ENCODE data around the gene KLHL29. TPM values are rescaled to one million over a fixed set of nuclear protein-coding genes. Genes with fewer than 3 reads are reported as not detected.

Gene KLHL29
- total RNA-seq, 1 experiment from 2014 or later, result 6.4 TPM

- in situ Hi-C loops (cut with HindIII; ENCODE audit: low pct_unique_long_range_greater_than_20kb, low sequenced_read_pairs), result no loop called here
- DNase-seq (ENCODE audit: low read depth, low spot score), result no peak
Measured at GRCh38 chr2:23523373-23524260, 138.6 kb downstream of the KLHL29 start.

DNA sequence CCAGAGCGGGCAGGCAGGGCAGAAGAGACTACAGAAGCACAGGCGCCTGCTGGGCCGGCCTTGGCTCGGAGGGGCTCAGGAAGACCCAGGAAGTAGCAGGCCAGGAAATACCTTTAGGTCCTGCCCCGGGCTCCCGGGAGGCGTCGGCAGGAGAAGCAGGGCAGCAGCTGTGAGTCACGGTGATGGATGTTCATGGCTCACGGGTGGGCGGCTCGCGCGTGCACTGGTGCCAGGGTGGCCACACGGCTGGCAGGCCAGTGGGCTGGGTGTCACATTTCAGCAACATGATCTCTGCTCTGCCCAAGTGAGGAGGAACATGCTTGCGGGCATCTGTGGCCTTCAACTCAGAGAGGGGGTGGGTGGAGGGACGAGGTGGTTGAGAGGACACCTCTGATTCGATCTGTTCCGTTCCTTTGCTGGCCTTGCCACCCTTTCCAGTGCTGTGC is 139.3 kb downstream of the KLHL29 start:
- DNase-seq (ENCODE audit: low read depth, low spot score), result no peak
- in situ Hi-C loops (cut with HindIII; ENCODE audit: low pct_unique_long_range_greater_than_20kb, low sequenced_read_pairs), result no loop called here

- no peak for DNase-seq (ENCODE audit: low read depth, low spot score)
- in situ Hi-C loops (cut with HindIII; ENCODE audit: low pct_unique_long_range_greater_than_20kb, low sequenced_read_pairs), result no loop called here
Measured at GRCh38 chr2:23525137-23525765, 140.3 kb downstream of the KLHL29 start.

DNA sequence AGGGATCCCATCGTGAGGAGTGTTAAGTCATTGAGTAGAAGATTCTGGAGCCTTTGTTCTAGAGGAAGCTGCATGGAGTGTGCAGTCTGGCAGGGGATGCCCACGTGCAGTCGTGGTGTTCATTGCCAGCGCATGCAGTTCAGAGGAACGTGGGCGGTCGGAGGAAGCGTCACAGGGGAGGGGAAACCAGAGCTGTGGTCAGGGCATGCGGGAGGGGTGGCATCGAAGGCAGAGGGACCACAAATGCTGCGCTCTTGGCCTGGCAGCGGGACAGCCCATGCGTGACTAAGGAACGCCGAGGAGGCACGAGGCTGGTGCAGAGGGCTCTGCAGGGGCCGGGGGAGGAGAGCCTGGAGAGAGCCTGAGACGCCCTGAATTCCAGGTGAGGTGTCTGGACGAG is 141.1 kb downstream of the KLHL29 start:
- no peak for DNase-seq (ENCODE audit: low read depth, low spot score)
- in situ Hi-C loops (cut with HindIII; ENCODE audit: low pct_unique_long_range_greater_than_20kb, low sequenced_read_pairs), result no loop called here

DNA sequence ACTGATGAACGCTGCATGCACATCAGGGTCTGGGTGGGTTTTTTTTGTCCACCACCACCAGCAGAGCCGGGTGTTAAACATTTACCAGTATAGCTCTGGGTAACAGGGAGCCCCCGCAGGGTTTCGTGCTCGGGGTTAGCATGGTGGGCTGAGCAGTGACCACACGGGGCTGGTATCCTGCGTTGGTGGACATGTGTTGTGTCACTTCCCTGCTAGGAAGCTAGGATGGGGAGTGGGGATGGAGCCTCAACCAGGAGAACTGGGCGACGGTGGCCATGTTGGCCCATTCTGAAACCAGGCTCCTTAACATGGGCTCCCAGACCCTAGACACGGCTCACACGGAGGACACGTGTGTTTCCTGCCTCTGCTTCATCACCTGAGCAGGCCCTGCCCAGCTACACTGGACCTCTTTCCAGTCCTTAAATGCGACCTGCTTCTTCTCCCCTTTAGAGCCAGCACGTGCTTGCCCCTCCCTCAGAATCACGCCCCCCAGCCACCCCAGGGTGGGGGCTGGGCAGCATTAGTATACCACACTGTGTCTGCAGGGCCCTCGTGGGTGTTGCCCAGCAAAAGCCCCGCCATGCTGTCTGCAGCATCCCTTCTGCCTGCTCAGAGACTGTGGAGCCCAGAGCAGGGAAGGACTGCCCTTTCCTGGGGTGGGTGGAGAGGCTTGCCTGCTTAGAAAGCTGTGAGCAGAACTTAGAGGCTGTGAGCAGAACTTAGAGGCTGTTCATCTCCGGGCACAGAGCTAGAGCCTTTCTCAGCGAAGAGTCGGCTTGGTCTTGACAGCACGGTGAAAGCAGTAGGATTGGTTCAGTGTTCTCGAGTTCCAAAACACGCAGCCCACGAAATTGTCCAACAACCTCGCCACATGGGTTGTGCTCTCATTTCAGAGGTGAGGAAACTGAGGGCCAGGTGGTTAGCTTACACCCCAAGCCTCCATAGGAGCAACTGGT is 142.1 kb downstream of the KLHL29 start:
- DNase-seq (ENCODE audit: low read depth, low spot score), result no peak
- in situ Hi-C loops (cut with HindIII; ENCODE audit: low pct_unique_long_range_greater_than_20kb, low sequenced_read_pairs), result no loop called here

- DNase-seq (ENCODE audit: low read depth, low spot score), result no peak
- in situ Hi-C loops (cut with HindIII; ENCODE audit: low pct_unique_long_range_greater_than_20kb, low sequenced_read_pairs), result no loop called here
Measured at GRCh38 chr2:23528171-23528570, 143.2 kb downstream of the KLHL29 start.

- in situ Hi-C loops (cut with HindIII; ENCODE audit: low pct_unique_long_range_greater_than_20kb, low sequenced_read_pairs), result no loop called here
Measured at GRCh38 chr2:23528690-23529089, 143.7 kb downstream of the KLHL29 start.

GRCh38 chr2:23529659-23530058 is 144.7 kb downstream of the KLHL29 start:
- DNase-seq (ENCODE audit: low read depth, low spot score), result no peak
- in situ Hi-C loops (cut with HindIII; ENCODE audit: low pct_unique_long_range_greater_than_20kb, low sequenced_read_pairs), result no loop called here

More at GRCh38 chr2:23528690-23529089, 143.7 kb downstream of the KLHL29 start:
- DNase-seq (ENCODE audit: low read depth, low spot score), result no peak

- no peak for DNase-seq (ENCODE audit: low read depth, low spot score)
- in situ Hi-C loops (cut with HindIII; ENCODE audit: low pct_unique_long_range_greater_than_20kb, low sequenced_read_pairs), result no loop called here
Measured at GRCh38 chr2:23530206-23530908, 145.4 kb downstream of the KLHL29 start.

GRCh38 chr2:23530909-23531276 is 145.9 kb downstream of the KLHL29 start:
- in situ Hi-C loops (cut with HindIII; ENCODE audit: low pct_unique_long_range_greater_than_20kb, low sequenced_read_pairs), result no loop called here
- DNase-seq (ENCODE audit: low read depth, low spot score), result no peak

- in situ Hi-C loops (cut with HindIII; ENCODE audit: low pct_unique_long_range_greater_than_20kb, low sequenced_read_pairs), result no loop called here
- no peak for DNase-seq (ENCODE audit: low read depth, low spot score)
Measured at GRCh38 chr2:23531280-23531679, 146.3 kb downstream of the KLHL29 start.

DNA sequence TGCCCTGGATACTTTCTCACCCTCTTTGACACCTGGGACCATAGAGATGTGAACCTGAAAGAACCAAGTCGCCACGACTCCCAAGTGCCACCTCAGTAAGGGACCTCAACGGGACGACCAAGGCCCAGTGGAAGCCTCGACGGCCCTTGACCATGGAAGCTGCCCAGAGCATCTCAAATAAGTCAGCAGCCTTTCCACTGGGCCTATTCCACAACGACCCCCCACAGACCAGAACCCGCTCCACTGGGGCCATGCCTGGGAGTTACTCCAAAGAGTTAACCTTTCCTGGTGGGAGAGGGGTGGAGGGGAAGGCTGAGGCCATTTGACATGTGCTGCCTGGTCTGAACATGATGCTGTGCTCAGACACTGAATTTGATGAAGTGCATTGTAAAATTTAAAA is 146.9 kb downstream of the KLHL29 start:
- DNase-seq (ENCODE audit: low read depth, low spot score), result no peak
- in situ Hi-C loops (cut with HindIII; ENCODE audit: low pct_unique_long_range_greater_than_20kb, low sequenced_read_pairs), result no loop called here

DNA sequence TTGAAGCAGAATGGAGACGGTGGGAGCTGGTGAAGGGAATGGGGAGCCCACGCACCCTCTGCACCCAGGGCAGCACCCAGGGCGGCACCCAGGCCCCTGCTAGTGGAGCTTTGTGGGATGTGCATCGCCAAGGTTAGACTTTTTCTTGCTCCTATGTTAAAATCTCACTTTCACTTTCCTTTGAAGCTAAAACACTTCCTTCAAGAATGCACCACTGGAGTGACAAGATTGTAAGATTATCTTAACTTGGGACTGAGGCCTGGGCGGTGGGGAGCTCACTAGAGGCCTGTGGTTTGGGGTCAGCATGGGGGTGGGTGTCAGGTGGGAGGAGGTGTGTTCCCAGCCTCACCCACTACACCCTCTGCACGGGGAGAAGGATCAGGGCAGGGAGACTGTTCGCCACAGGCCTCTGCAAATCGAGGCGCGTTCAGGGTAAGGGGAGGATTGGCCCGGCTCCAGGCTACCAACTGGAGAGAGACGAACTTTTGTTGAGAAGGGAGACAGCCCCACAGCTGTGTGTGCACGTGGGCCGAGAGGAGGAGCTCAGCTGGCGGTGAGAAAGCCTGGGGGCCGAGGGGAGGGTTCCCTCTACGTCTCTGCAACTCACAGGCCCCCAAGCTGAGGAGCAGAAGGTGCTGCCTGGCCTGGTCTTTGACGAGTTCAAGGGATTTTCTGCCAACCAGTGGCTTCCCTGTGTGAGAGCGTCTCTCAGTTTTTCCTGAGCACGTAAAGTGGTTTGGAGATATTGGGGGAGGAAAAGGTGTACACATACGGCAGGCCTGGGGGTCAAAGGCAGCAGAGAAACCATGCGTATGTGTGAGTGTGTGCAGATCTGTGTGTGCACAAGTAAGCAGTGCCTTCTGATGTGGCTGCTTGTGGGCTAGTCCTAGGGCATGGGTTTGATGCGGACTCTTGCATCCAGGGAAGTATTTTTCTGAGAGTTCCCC is 147.7 kb downstream of the KLHL29 start:
- in situ Hi-C loops (cut with HindIII; ENCODE audit: low pct_unique_long_range_greater_than_20kb, low sequenced_read_pairs), result no loop called here
- DNase-seq (ENCODE audit: low read depth, low spot score), result no peak

DNA sequence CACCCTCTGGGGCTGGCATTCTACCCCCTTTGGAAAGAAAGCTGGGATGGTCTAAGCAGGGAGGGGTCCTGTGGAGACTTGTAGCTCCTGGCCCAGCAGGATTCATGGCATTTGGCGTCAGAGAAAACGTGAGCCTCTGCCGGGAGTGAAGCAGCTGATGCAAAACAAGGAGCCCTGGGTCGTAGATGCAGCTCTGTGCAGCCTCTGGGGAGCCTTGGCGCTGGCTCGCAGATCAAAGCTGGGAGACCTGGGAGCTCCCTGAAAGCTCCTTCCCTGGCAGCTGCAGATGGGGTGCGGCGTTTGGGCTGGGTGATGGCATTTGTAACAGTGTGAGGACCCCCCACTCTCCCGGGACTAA is 148.3 kb downstream of the KLHL29 start:
- no peak for DNase-seq (ENCODE audit: low read depth, low spot score)
- in situ Hi-C loops (cut with HindIII; ENCODE audit: low pct_unique_long_range_greater_than_20kb, low sequenced_read_pairs), result no loop called here

DNA sequence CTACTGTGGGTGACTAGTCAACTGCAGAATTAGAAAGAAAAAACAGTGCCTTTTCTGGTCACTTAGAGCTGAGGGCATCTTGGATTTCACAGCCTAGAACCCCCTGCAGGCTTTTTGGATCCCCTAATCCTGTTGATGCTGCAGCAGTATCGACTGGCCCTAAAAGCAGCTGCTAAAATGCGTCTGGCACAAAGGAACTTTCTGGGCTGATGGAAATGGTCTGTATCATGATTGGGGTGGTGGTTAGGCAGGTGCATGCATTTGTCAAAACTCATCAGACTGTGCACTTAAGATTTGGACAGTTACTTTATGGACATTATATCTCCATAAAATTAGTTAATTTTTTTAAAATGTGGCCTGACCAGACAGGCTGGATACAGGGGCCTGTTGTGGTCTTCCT is 149.8 kb downstream of the KLHL29 start:
- in situ Hi-C loops (cut with HindIII; ENCODE audit: low pct_unique_long_range_greater_than_20kb, low sequenced_read_pairs), result no loop called here
- DNase-seq (ENCODE audit: low read depth, low spot score), result no peak

- in situ Hi-C loops (cut with HindIII; ENCODE audit: low pct_unique_long_range_greater_than_20kb, low sequenced_read_pairs), result no loop called here
Measured at GRCh38 chr2:23536326-23536725, 151.3 kb downstream of the KLHL29 start.

DNA sequence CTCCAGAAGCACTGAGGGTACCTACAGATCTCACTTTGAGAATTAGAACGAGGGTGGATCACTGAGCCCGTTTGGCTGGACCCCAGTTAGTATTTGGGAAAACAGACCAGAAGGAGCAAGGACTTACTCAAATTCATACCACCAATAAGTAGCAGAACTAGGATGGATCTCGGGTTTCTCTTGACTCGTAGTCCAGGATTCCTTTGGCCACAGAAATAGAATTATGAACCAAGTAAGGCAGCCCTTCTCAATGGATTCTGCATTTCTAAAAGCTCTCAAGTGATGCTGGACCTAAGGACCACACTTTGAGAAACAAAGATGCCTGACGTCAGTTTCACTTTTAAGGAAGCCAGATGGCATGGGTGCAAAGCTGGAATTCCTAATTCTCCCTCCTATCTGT is 153.0 kb downstream of the KLHL29 start:
- in situ Hi-C loops (cut with HindIII; ENCODE audit: low pct_unique_long_range_greater_than_20kb, low sequenced_read_pairs), result no loop called here

More at GRCh38 chr2:23536326-23536725, 151.3 kb downstream of the KLHL29 start:
- DNase-seq (ENCODE audit: low read depth, low spot score), result no peak

More for the DNA sequence above, 153.0 kb downstream of the KLHL29 start:
- no peak for DNase-seq (ENCODE audit: low read depth, low spot score)

Measured in SK-MEL-5 (cell line).